Measurements from ENCODE around the gene MANBA.

- TF ChIP-seq CTCF (IDR thresholded peaks at IDR 0.05; ENCODE audit: low read depth, low read length) (no peak), POLR2A (IDR thresholded peaks at IDR 0.05; ENCODE audit: extremely low read depth, insufficient read length) (no peak)
Observed at GRCh38 chr4:102757681-102758080, 3.1 kb downstream of the MANBA start.

Data from NB4 (cell line).